GM12864 (cell line): Measurements from ENCODE around the gene ELAVL3.
"Not testable (repeated sequence)": the region's sequence is repeated elsewhere in the genome, so short reads cannot be mapped to it uniquely, and the experiment has no call there.

Experiments
- DNase-seq: peaks from one replicate; pipeline ENCODE4 v3.0.0-alpha.2; 2011; ENCODE audit warnings: low read depth
- H3K4me3 ChIP-seq: 2 replicates; pipeline ENCODE4 v1.5.1; 2011; ENCODE audit warnings: mild to moderate bottlenecking, low read depth, low read length, control low read depth
- TF ChIP-seq, protein P1 (sequence below): IDR thresholded peaks from 2 replicates; pipeline ENCODE4 v1.5.1; 2011; ENCODE audit warnings: low read depth, mild to moderate bottlenecking, moderate library complexity, low read length, control low read depth, inconsistent platforms; ENCODE audit errors: missing control alignments

Gene ELAVL3

GRCh38 chr19:11410682-11411081 is 70.2 kb downstream of the ELAVL3 start:
- DNase-seq = no peak
- H3K4me3 ChIP-seq = no peak overlapping the region
- TF ChIP-seq, protein P1, sequence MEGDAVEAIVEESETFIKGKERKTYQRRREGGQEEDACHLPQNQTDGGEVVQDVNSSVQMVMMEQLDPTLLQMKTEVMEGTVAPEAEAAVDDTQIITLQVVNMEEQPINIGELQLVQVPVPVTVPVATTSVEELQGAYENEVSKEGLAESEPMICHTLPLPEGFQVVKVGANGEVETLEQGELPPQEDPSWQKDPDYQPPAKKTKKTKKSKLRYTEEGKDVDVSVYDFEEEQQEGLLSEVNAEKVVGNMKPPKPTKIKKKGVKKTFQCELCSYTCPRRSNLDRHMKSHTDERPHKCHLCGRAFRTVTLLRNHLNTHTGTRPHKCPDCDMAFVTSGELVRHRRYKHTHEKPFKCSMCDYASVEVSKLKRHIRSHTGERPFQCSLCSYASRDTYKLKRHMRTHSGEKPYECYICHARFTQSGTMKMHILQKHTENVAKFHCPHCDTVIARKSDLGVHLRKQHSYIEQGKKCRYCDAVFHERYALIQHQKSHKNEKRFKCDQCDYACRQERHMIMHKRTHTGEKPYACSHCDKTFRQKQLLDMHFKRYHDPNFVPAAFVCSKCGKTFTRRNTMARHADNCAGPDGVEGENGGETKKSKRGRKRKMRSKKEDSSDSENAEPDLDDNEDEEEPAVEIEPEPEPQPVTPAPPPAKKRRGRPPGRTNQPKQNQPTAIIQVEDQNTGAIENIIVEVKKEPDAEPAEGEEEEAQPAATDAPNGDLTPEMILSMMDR = no peak

- TF ChIP-seq, protein P1 = no peak
- DNase-seq = no peak
- H3K4me3 ChIP-seq = no peak overlapping the region
Observed at GRCh38 chr19:11408591-11408990, 72.3 kb downstream of the ELAVL3 start.

DNA sequence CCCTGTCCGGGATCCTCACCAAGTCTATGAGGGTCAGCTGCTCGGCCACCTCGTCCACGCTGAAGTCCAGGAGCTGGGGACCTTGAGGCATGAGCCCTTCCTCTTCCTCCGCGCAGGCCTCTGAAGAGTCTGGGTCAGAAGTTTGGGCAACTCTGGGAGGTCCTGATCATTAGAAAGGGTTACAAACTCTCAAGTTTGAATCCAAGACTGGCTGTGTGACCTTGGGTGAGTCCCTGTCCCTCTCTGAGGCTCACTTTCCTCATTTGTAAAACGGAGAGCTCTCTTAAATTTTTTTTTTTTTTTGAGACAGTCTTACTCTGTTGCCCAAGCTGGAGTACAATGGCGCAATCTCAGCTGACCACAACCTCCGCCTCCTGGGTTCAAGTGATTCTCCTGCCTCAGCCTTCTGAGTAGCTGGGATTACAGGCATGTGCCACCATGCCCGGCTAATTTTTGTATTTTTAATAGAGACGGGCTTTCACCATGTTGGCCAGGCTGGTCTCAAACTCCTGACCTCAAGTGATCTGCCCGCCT is 74.1 kb downstream of the ELAVL3 start:
- H3K4me3 ChIP-seq, DNase-seq: not testable (repeated sequence)

- no peak for DNase-seq
- H3K4me3 ChIP-seq = no peak overlapping the region
- TF ChIP-seq, protein P1 = peak; percentile 8
Observed at GRCh38 chr19:11405846-11406643, 74.8 kb downstream of the ELAVL3 start.

GRCh38 chr19:11404588-11405222 is 76.1 kb downstream of the ELAVL3 start:
- no peak overlapping the region for H3K4me3 ChIP-seq
- DNase-seq = no peak
- TF ChIP-seq, protein P1 = no peak

DNA sequence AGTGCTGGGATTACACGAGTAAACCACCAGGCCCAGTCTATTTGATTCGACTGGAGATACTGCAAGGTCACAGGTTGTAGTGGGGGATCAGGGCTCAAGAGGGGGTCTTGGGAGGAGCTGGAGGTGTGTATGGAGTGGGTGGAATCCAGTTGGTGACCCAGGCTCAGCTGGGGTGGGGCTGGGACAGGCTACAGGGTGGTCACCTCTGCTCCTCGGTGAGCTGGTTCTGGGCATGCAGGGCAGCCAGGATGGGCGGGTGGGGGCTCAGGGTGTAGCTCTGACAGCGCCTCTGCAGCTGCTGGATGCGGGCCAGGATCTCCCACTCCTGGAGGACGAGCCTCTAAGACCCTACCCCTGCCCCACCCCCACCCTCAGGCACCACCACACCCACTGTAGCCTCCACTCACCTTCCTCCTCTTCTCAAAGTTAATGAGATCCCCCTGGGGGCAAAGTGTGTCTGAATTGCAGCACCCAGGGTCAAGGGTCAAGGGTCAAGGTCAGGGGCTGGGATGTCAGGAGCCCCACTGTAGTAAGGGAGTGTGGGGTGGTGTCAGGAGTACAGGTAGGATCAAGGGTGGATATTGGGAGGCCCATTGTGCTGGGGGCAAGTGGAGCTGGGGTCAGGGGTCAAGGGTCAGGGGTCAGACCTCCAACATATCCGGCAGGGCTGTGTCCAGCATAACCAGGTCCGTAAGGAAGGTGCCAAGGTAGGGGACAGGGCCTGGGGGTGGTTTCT is 78.9 kb downstream of the ELAVL3 start:
- TF ChIP-seq, protein P1 = no peak
- H3K4me3 ChIP-seq = no peak overlapping the region
- no peak for DNase-seq
